ENCODE measurements around the gene EHD1.
"Not testable (repeated sequence)": the region's sequence is repeated elsewhere in the genome, so short reads cannot be mapped to it uniquely, and the experiment has no call there.

Gene EHD1

GRCh38 chr11:64856382-64857227 is 21.8 kb downstream of the EHD1 start:
- peak; percentile 57 to 73 for DNase-seq (ENCODE audit: low read depth in 2 of 2)

DNA sequence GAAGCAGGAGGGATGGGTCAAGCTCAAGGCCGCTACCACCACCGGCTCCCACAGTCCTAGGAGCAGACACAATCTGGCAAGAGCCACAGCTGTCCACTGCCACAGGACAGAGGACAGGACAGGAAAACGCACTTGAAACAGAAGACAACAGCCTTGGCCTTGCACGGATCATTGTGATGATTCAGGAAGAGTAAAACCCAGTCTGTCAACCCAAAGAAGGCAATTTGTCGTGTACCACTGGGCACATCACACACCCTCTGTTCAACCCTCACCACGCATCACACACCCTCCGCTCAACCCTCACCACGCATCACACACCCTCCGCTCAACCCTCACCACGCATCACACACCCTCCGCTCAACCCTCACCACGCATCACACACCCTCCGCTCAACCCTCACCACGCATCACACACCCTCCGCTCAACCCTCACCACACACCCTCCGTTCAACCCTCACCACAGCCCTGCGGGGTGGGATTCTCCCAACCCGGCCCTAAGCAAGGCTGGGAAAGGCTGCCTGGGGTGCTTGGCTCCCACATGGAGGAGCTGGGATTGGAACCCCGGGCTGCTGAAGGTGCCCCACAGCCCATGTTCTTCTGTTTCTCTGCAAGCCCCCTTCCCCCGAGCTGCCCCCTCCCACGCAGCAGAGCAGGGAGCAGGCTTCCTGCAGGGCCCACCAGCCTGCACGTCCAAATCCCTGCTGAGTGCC is 22.7 kb downstream of the EHD1 start:
- no peak for DNase-seq (ENCODE audit: low read depth in 2 of 2)

DNA sequence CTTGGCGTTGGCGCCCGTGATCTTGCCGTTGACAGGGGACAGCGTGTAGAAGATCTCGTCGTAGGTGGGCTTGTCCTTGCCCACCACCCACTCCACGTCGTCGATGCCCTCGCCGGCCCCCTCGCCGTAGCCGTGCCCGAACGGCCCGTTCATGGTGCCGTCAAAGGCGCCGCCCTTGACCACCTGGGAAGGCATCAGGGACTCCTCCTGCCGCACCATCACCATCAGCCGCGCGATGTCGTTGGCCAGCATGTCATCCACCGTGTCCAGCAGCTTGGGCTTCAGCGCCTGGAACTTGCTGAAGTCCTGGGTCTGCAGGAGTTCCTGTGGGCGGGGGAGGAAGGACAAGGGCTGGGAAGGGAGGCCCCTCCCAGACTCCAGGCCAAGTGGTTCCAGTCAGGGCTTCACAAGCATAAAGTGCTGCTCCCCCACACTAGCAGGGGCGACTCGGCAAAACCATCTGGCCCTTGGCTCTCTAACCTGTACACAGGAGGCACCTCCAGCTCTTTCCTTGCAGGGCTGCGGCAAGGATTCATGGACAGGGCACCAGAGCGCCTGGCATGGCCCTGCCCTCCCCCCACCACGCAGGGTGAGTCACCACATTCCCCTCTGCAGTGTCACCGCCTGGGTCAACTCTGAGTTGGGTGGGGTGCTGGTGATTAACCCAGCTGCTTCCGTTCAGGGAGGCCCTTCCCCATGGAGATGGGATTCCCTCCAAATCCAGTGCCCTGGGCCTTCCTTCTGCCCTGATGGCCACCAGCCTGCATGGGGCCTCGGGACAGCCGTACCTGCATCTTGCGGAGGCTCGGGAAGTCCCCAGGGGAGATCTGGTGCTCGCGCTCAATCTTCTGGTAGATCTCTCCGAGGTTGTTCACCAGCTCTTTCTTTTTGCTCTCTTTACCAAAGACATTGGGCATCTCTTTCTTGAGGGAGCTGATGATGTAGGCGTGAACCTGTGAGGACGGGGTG is 23.6 kb downstream of the EHD1 start:
- no peak for DNase-seq (ENCODE audit: low read depth in 2 of 2)

GRCh38 chr11:64854157-64854533 is 24.3 kb downstream of the EHD1 start:
- no peak for DNase-seq (ENCODE audit: low read depth in 2 of 2)

- no peak for DNase-seq (ENCODE audit: low read depth in 2 of 2)
Observed at GRCh38 chr11:64853709-64854108, 24.7 kb downstream of the EHD1 start.

DNA sequence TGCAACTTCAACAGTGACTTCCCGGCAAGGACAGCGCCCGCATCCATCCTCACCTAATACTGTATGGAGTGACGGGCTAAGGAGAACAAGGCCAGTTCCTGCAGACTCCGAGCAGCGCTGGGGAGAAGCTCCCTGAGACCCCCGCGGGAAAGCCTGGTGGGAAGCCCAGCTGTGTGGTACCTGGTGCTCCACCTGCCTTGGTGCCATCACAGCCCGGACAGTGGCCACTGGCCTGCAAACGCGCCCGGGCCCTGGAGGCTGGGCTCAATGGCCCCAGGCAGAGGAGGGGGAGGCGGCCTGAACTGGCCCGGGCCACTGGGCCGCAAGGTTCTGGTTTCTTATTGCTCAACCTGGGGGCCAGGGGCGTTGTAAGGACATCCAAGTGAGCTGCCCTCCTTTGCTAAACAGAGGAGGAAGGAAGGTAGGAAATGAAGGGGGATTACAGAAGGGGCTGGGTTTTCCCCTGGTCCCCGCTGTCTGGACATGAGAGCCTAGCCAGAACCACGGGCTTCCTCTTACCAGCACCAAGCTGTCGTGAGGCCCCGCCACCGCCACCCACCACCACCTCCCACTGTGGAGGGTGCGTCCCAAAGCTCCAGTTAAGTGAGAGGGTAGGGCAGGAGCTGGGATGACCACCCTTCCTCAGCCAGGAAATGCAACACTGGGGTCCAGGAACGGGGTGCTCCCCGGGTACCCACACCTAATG is 25.5 kb downstream of the EHD1 start:
- DNase-seq (ENCODE audit: low read depth in 2 of 2) = no peak

- no peak for DNase-seq (ENCODE audit: low read depth in 2 of 2)
Observed at GRCh38 chr11:64851831-64852351, 26.5 kb downstream of the EHD1 start.

DNA sequence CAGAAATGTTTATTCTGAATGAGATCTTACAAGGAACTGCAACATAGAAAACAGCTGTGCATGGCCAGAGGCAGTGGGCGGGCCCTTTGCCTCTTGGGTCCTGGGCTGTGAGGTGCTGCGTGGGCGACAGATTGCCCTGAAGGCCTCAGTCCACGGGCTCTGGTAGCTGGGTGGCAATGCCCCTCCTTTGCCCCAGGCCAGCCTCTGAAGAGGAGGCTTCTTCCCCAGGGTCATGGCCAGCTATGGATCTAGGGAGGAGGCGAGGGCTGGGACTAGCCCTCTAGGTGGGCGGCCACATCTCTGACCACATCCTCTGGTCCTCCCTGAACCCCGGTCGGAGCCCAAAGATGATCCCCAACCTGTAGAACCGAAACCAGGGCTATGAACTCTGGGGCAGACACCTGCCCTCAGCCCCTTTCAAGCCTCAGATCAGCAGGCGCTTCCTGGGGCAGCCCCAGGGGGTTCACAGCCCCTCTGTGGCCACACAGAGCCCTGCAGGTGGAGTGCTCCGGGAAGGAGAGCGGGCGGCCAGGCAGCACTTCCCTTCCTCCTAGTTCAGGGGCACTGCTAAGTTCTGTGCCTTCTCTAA is 27.3 kb downstream of the EHD1 start:
- peak in 1 of 2 donors; percentile 48 for DNase-seq (ENCODE audit: low read depth in 2 of 2)

- DNase-seq (ENCODE audit: low read depth in 2 of 2) = no peak
Observed at GRCh38 chr11:64849598-64850356, 28.6 kb downstream of the EHD1 start.

GRCh38 chr11:64848826-64849597 is 29.4 kb downstream of the EHD1 start:
- DNase-seq (ENCODE audit: low read depth in 2 of 2) = no peak

- no peak for DNase-seq (ENCODE audit: low read depth in 2 of 2)
Observed at GRCh38 chr11:64848214-64848825, 30.1 kb downstream of the EHD1 start.

- DNase-seq (ENCODE audit: low read depth in 2 of 2) = peak; percentile 92
Observed at GRCh38 chr11:64846998-64847666, 31.3 kb downstream of the EHD1 start.

- not testable (repeated sequence) for DNase-seq (ENCODE audit: low read depth in 2 of 2)
Observed at GRCh38 chr11:64845776-64846129, 32.7 kb downstream of the EHD1 start.

DNA sequence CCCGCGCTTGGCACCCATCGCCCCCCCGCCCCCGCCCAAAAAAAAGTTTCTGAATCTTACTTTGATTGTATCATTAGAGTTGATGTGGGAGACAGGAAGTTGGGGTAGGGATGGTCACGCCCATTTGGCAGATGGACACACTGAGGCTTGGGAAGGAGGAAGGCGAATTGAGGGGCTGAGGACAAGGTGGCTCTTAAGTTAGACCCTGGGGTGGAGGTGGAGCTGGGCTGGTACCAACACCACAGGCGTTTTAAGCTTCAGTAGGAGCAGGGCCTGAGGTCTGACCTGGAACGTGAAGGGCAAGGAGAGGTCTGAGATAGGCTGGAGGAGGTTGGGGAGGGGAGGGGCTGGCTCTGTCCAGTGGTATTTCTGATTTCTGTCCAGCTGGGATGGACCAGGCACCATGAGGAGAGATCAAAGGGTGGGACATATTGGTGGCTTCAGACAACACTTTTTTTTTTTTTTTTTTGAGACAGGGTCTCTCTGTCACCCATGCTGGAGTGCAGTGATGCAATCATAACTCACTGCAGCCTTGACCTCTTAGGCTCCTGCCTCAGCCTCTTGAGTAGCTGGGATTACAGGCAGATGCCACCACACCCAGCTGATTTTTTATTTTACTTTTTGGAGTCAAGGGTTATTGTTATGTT is 33.2 kb downstream of the EHD1 start:
- DNase-seq (ENCODE audit: low read depth in 2 of 2) = no peak

DNA sequence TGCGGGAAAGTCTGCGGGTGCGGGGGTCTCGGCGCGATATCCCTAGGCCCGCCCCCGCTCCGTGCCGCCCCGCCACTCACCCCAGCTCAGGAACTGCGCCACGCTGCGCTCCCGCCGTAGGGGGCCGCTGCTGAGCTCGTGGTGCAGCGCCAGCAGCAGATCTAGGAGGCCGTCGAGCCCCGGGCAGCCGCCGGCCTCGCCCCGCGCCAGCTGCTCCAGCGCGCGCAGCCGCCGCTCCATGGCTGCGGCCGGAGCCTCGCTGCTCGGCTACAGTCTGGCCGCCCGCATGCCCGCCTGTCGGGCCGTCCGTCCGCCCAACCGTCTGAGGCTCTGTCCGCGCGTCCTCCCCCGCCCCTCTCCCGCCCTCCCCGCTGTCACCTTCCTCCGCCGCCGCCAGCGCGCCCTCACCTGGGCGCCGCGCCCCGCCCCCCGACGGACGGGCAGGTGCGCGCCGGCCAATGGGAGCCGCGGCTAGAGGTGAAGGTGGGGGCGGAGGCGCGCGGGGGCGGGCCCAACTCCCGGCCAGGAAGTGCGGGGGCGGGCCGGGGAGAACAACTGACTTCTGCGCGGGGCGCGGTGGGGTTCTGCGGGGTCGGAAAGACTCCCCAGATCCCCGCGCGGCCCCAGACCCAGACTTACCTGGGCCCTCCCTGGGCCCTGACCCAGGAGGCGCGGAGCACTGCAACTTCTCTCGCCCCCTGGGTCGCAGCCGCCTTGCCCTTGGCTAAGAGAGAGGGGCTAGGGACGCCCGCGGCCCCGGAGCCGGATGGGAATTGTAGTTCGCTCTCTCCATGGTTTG is 33.9 kb downstream of the EHD1 start, which contains the start of gene CDC42BPG:
TSS of gene CDC42BPG (minus strand) at position 324 of the 799 bp plus-strand sequence. CDS start at position 240, 84 bp downstream.
- DNase-seq (ENCODE audit: low read depth in 2 of 2) = peak in 1 of 2 donors; percentile 50

GRCh38 chr11:64843686-64844329 is 34.6 kb downstream of the EHD1 start:
- no peak for DNase-seq (ENCODE audit: low read depth in 2 of 2)
